Endothelial cell of umbilical vein (primary cell): ENCODE measurements around the gene CIC. TPM values are rescaled to one million over a fixed set of nuclear protein-coding genes. Genes with fewer than 3 reads are reported as not detected.
A peak's percentile ranks its signal among the peaks of the same experiment; 100 is the strongest.

Experiments
- BruUV-seq: library from RNA; stranded (reverse); fragments of 400-500 nt; replicated peaks from 2 replicates; lab custom pipeline; 2021; lab: Mats Ljungman, UMichigan
- CTCF ChIA-PET: fragments of 300-600, 350-600 bp; sonication (Branson Sonifier 250); formaldehyde crosslinking; loops from one replicate; lab custom pipeline; 2021; ENCODE audit warnings: antibody characterized with exemption, inconsistent platforms; lab: Charles Lee
- POLR2A ChIA-PET: fragments of 300-600, 350-600 bp; sonication (Branson Sonifier 250); formaldehyde crosslinking; loops from one replicate; lab custom pipeline; 2021; ENCODE audit warnings: antibody characterized with exemption, inconsistent platforms; lab: Charles Lee
- DNase-seq: peaks from one replicate; pipeline ENCODE4 v3.0.0-alpha.2; 2011; ENCODE audit warnings: low read depth, low spot score
- FAIRE-seq: peaks from 2 replicates; lab custom pipeline; 2011; peaks lifted over from hg19 to GRCh38; lab: Jason Lieb, UNC
- H2AFZ ChIP-seq: 2 replicates; pipeline ENCODE4 v1.6.0; 2012; ENCODE audit warnings: low read depth, low read length, control low read depth, inconsistent platforms
- H3K27ac ChIP-seq: 2 replicates; pipeline ENCODE4 v1.5.1; 2011; ENCODE audit warnings: low read depth, mild to moderate bottlenecking, control low read depth, low read length, moderate library complexity; ENCODE audit not compliant: insufficient read depth
- H3K27me3 ChIP-seq, 2 experiments: 2 replicates each; pipeline versions ENCODE4 v1.6.0 to v1.6.1; 2011; ENCODE audit warnings: low read length in 2 of 2, mixed read lengths in 1 of 2; ENCODE audit not compliant: control insufficient read depth in 2 of 2, insufficient read depth in 2 of 2
- H3K36me3 ChIP-seq, 2 experiments: 2 replicates in 1 of 2; 3 replicates in 1 of 2; pipeline ENCODE4 v1.5.1; 2011; ENCODE audit warnings: low read length in 2 of 2, mild to moderate bottlenecking in 1 of 2, moderate library complexity in 1 of 2; ENCODE audit not compliant: control insufficient read depth in 2 of 2, insufficient read depth in 2 of 2; ENCODE audit errors: extremely low read depth in 1 of 2
- H3K4me1 ChIP-seq: 3 replicates; pipeline ENCODE4 v1.5.1; 2011; ENCODE audit warnings: mild to moderate bottlenecking, low read length; ENCODE audit not compliant: control insufficient read depth, insufficient read depth; ENCODE audit errors: extremely low read depth
- H3K4me2 ChIP-seq: 2 replicates; pipeline ENCODE4 v1.6.1; 2011; ENCODE audit warnings: low read length, control low read depth, mixed read lengths; ENCODE audit not compliant: insufficient read depth
- H3K4me3 ChIP-seq, 3 experiments: fragments of 200-600 bp in 1 of 3; sonication (generic), shearing (Covaris generic) in 1 of 3; replicated peaks in 1 of 3; 2 replicates each; pipeline ENCODE4 v1.5.1; 2011 to 2016; ENCODE audit warnings: control low read depth in 3 of 3, low read length in 3 of 3, mild to moderate bottlenecking in 2 of 3, inconsistent platforms in 1 of 3, low read depth in 1 of 3, moderate library complexity in 1 of 3; ENCODE audit not compliant: insufficient read depth in 1 of 3
- H3K79me2 ChIP-seq: 2 replicates; pipeline ENCODE4 v1.6.0; 2012; ENCODE audit warnings: low read length, inconsistent platforms; ENCODE audit not compliant: control insufficient read depth, insufficient read depth
- H3K9ac ChIP-seq: replicated peaks from 2 replicates; pipeline ENCODE3; 2011; ENCODE audit warnings: low read length, control low read depth; ENCODE audit not compliant: insufficient read depth; ENCODE audit errors: extremely low read depth
- H3K9me1 ChIP-seq: replicated peaks from 3 replicates; pipeline ENCODE4 v1.6.0; 2011; ENCODE audit warnings: mild to moderate bottlenecking, low read length; ENCODE audit not compliant: control insufficient read depth, insufficient read depth; ENCODE audit errors: extremely low read depth
- H3K9me3 ChIP-seq: replicated peaks from 2 replicates; pipeline ENCODE4 v1.5.1; 2012; ENCODE audit warnings: low read length, inconsistent platforms; ENCODE audit not compliant: control insufficient read depth, insufficient read depth
- H4K20me1 ChIP-seq: replicated peaks from 2 replicates; pipeline ENCODE3; 2011; ENCODE audit warnings: mild to moderate bottlenecking, low read length; ENCODE audit not compliant: control insufficient read depth, insufficient read depth; ENCODE audit errors: extremely low read depth
- FOS ChIP-seq: IDR thresholded peaks from 2 replicates; pipeline ENCODE4 v1.6.1; 2011; ENCODE audit warnings: mild to moderate bottlenecking, low read length, moderate library complexity, borderline replicate concordance; ENCODE audit not compliant: insufficient read depth
- GATA2 ChIP-seq: IDR thresholded peaks from 2 replicates; pipeline ENCODE4 v1.7.0; 2011; ENCODE audit warnings: low read depth, mild to moderate bottlenecking, moderate library complexity, mixed read lengths, low read length; ENCODE audit not compliant: insufficient read length, insufficient read depth
- MYC ChIP-seq: IDR thresholded peaks from one replicate; pipeline ENCODE4 v1.6.1; 2011; ENCODE audit warnings: mild to moderate bottlenecking, low read depth, low read length
- POLR2A ChIP-seq: IDR thresholded peaks from 2 replicates; pipeline ENCODE4 v1.6.1; 2012; ENCODE audit warnings: low read depth, mild to moderate bottlenecking, control low read depth, low read length
- POLR2AphosphoS5 ChIP-seq: IDR thresholded peaks from 2 replicates; pipeline ENCODE4 v1.6.1; 2012; ENCODE audit warnings: low read depth, mild to moderate bottlenecking, control low read depth, low read length, moderate library complexity; ENCODE audit not compliant: insufficient read depth
- dilution Hi-C: fragments of 300-500 bp; cut with MboI; formaldehyde crosslinking; loops from one replicate; pipeline ENCODE4 v1.15.0; 2019; ENCODE audit warnings: low sequenced_read_pairs; ENCODE audit not compliant: extremely low pct_ligation_motif_present
- intact Hi-C: fragments of 100-400 bp; cut with micrococcal nuclease; formaldehyde crosslinking; loops from one replicate; pipeline ENCODE4 v1.10.0; 2022
- polyA plus RNA-seq, 4 experiments: library from polyadenylated mRNA; depleted of rRNA in 3 of 4; stranded (reverse) in 3 of 4; unstranded in 1 of 4; fragments of >200 nt; gene quantifications; 2 replicates each; pipeline versions ENCODE4 v1.2.1 to v1.2.3, GENCODE V29; 2011 to 2012; ENCODE audit warnings: missing spikeins in 1 of 4
- total RNA-seq: library from RNA; stranded (reverse); gene quantifications from 2 replicates; pipeline ENCODE4 v1.2.3, GENCODE V29; 2021
- TF ChIP-seq, protein P1 (sequence below): IDR thresholded peaks from 2 replicates; pipeline ENCODE4 v1.6.1; 2011; ENCODE audit not compliant: insufficient read depth, insufficient read length
- TF ChIP-seq, protein P2 (sequence below), 2 donors: IDR thresholded peaks; 1 replicate in 1 of 2; 2 replicates in 1 of 2; pipeline ENCODE4 v1.5.1; 2011; ENCODE audit warnings: low read length in 2 of 2, mild to moderate bottlenecking in 2 of 2, moderate library complexity in 2 of 2, control low read depth in 1 of 2, inconsistent platforms in 1 of 2, low read depth in 1 of 2; ENCODE audit not compliant: insufficient read depth in 1 of 2; ENCODE audit errors: extremely low read depth in 1 of 2

The CIC gene
- total and polyA plus RNA-seq, 2 donors (not counting 3 experiments of a cell fraction or from before 2014, with no cell fraction given): 18.4 to 86.0 TPM

DNA sequence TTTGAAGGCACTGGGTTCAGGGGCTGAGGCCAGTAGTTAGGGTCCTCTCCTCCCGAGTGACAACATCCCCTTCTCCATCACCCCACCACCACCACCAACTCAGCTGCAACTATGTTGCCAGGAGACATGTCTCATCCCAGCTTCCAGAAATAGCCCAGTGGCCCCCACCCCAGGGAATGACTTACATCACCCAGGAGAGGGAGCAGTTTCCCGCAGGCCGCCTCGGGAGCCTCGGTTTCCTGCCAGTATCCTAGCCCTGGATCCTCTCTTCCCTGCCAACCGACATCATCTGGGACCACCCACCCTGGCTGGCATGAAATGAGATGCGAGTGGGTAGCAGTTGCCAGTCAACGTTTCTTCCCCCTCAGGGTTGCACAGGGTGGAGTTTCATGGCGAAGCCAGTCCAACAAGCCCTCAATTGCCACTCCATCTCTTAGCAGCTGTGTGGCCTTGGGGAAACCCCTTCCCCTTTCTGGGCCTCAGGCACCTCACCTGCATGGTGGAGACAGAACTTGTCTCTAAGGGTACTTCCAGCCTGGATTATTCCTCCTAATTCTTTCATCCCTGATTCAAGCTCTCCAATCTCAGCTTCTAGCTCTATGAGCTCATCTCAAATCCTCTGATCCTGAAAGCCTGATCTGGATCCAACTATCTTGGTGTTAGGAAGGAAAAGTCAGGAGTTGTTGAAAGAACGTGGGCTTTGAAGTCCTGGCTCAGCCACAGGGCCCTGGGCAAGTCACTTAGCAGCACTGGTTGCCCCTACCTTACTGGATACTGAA, 22.7 kb upstream of the CIC start:
- H2AFZ ChIP-seq: no peak overlapping the region
- no peaks in the 10 kb centered on the region for H3K27me3 ChIP-seq
- no peak overlapping the region for H3K4me2 ChIP-seq
- ChIA-PET CTCF (interaction anchor here (0.7 to 11.8 kb wide), 22 partner anchors 9 to 188 kb away, joined by 3 to 365 read pairs (median 8); partner anchors contain the start of genes CIC, ERF, POU2F2 and ZNF526), POLR2A (interaction anchor here (1.2 kb wide), 1 partner anchor 33 kb away, joined by 5 read pairs; no protein-coding TSS in a partner anchor)
- no peak overlapping the region for H3K9ac ChIP-seq
- H3K4me1 ChIP-seq: peaks cover 37% of the 10 kb centered on the region
- TF ChIP-seq POLR2AphosphoS5 (peak; percentile 73), MYC (no peak), POLR2A (peak; percentile 74), GATA2 (no peak), FOS (no peak)
- TF ChIP-seq, protein P1, sequence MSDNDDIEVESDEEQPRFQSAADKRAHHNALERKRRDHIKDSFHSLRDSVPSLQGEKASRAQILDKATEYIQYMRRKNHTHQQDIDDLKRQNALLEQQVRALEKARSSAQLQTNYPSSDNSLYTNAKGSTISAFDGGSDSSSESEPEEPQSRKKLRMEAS: no peak
- TF ChIP-seq, protein P2, sequence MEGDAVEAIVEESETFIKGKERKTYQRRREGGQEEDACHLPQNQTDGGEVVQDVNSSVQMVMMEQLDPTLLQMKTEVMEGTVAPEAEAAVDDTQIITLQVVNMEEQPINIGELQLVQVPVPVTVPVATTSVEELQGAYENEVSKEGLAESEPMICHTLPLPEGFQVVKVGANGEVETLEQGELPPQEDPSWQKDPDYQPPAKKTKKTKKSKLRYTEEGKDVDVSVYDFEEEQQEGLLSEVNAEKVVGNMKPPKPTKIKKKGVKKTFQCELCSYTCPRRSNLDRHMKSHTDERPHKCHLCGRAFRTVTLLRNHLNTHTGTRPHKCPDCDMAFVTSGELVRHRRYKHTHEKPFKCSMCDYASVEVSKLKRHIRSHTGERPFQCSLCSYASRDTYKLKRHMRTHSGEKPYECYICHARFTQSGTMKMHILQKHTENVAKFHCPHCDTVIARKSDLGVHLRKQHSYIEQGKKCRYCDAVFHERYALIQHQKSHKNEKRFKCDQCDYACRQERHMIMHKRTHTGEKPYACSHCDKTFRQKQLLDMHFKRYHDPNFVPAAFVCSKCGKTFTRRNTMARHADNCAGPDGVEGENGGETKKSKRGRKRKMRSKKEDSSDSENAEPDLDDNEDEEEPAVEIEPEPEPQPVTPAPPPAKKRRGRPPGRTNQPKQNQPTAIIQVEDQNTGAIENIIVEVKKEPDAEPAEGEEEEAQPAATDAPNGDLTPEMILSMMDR (IDR thresholded peaks at IDR 0.05; ENCODE audit: extremely low read depth in 1 of 2, insufficient read depth in 1 of 2, low read depth in 1 of 2, low read length in 2 of 2): peak; percentile 66 to 71
- peaks cover 7 to 27% of the 10 kb centered on the region in 2 experiments for H3K36me3 ChIP-seq
- no peaks in the 10 kb centered on the region for H3K9me3 ChIP-seq
- FAIRE-seq (peak; percentile 88), DNase-seq (peak; percentile 72)
- dilution Hi-C loops: no loop called here
- no peak overlapping the region for H3K27ac ChIP-seq
- H3K4me3 ChIP-seq: no peak overlapping the region
- intact Hi-C loops: loop anchor here (1.0 kb wide), 1 partner anchor 50 kb away; no protein-coding TSS in a partner anchor
- BruUV-seq: no TSS peak
- no peaks in the 10 kb centered on the region for H4K20me1 ChIP-seq
- H3K9me1 ChIP-seq: no peaks in the 10 kb centered on the region
- H3K79me2 ChIP-seq: peaks cover 27% of the 10 kb centered on the region
